ENCODE results near the gene CMSS1.

DNA sequence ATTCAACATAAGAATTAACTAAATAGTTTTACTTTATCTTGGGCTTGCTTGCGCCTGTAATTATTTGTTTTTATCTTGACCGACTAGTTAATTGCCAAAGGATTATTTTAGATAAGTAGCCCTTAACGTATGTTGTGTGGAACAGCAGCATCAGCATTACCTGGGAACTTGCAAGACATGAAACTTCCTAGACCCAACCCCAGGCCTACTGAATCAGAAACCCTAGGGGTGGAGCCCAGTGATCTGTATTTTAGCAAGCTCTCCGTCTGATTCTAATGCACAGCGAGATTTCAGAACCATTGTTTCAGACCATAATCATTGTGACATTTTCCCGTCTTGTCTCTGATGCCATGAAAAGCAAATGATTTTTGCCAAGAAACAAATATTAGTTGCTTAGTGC, 265.5 kb downstream of the CMSS1 start:
- TF ChIP-seq ZBTB8A (tag by site-specific recombination; IDR thresholded peaks at IDR 0.05) (no peak), ZNF777 (tag by site-specific recombination; IDR thresholded peaks at IDR 0.05; ENCODE audit: borderline replicate concordance) (no peak), MYNN (tag by site-specific recombination; IDR thresholded peaks at IDR 0.05; ENCODE audit: borderline replicate concordance) (no peak), ZFP37 (tag by site-specific recombination; IDR thresholded peaks at IDR 0.05) (no peak), ZNF549 (tag by site-specific recombination; IDR thresholded peaks at IDR 0.05) (no peak), ZNF132 (tag by site-specific recombination; IDR thresholded peaks at IDR 0.05; ENCODE audit: borderline replicate concordance) (no peak), SCRT1 (tag by site-specific recombination; IDR thresholded peaks at IDR 0.05; ENCODE audit: borderline replicate concordance) (no peak), KLF1 (tag by site-specific recombination; IDR thresholded peaks at IDR 0.05) (no peak), ZNF394 (tag by site-specific recombination; IDR thresholded peaks at IDR 0.05; ENCODE audit: borderline replicate concordance) (no peak), ZSCAN30 (tag by site-specific recombination; IDR thresholded peaks at IDR 0.05) (no peak)
- TF ChIP-seq, protein P1, sequence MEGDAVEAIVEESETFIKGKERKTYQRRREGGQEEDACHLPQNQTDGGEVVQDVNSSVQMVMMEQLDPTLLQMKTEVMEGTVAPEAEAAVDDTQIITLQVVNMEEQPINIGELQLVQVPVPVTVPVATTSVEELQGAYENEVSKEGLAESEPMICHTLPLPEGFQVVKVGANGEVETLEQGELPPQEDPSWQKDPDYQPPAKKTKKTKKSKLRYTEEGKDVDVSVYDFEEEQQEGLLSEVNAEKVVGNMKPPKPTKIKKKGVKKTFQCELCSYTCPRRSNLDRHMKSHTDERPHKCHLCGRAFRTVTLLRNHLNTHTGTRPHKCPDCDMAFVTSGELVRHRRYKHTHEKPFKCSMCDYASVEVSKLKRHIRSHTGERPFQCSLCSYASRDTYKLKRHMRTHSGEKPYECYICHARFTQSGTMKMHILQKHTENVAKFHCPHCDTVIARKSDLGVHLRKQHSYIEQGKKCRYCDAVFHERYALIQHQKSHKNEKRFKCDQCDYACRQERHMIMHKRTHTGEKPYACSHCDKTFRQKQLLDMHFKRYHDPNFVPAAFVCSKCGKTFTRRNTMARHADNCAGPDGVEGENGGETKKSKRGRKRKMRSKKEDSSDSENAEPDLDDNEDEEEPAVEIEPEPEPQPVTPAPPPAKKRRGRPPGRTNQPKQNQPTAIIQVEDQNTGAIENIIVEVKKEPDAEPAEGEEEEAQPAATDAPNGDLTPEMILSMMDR (tag by site-specific recombination; IDR thresholded peaks at IDR 0.05): no peak
- TF ChIP-seq, protein P2, sequence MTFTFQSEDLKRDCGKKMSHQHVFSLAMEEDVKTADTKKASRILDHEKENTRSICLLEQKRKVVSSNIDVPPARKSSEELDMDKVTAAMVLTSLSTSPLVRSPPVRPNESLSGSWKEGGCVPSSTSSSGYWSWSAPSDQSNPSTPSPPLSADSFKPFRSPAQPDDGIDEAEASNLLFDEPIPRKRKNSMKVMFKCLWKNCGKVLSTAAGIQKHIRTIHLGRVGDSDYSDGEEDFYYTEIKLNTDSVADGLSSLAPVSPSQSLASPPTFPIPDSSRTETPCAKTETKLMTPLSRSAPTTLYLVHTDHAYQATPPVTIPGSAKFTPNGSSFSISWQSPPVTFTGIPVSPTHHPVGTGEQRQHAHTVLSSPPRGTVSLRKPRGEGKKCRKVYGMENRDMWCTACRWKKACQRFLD (tag by site-specific recombination; IDR thresholded peaks at IDR 0.05): no peak
- TF ChIP-seq, protein P3, sequence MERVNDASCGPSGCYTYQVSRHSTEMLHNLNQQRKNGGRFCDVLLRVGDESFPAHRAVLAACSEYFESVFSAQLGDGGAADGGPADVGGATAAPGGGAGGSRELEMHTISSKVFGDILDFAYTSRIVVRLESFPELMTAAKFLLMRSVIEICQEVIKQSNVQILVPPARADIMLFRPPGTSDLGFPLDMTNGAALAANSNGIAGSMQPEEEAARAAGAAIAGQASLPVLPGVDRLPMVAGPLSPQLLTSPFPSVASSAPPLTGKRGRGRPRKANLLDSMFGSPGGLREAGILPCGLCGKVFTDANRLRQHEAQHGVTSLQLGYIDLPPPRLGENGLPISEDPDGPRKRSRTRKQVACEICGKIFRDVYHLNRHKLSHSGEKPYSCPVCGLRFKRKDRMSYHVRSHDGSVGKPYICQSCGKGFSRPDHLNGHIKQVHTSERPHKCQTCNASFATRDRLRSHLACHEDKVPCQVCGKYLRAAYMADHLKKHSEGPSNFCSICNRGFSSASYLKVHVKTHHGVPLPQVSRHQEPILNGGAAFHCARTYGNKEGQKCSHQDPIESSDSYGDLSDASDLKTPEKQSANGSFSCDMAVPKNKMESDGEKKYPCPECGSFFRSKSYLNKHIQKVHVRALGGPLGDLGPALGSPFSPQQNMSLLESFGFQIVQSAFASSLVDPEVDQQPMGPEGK (tag by site-specific recombination; IDR thresholded peaks at IDR 0.05): no peak
